GM21381 (cell line): ENCODE data around the gene NANOGP8.
"Not testable (repeated sequence)": the region's sequence is repeated elsewhere in the genome, so short reads cannot be mapped to it uniquely, and the experiment has no call there.

Source experiments
- ATAC-seq: cut with Tn5 transposase; IDR thresholded peaks from one replicate; pipeline ENCODE4 v1.9.1; 2021; ENCODE audit warnings: mild to moderate bottlenecking, moderate library complexity; ENCODE audit not compliant: unreplicated experiment

NANOGP8 gene

DNA sequence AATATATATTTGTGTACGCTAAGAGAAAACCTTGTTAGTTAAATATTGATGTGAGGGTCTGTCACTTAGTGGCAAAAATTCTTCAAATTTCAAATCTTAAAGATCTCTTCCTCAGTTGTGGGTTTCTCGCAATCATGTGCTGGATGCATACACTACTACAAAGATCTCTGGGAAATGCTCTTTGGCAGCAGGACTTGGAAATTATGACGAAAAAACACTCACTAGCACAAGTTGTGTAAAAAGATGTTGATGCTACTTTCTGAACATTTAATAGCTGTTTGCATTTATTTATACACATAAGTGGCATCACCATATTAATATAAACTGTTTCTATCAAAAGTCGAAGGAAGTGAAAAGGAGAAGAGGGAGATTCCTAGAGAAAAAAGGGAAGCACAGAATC is 10.8 kb upstream of the NANOGP8 start:
- no peak for ATAC-seq

DNA sequence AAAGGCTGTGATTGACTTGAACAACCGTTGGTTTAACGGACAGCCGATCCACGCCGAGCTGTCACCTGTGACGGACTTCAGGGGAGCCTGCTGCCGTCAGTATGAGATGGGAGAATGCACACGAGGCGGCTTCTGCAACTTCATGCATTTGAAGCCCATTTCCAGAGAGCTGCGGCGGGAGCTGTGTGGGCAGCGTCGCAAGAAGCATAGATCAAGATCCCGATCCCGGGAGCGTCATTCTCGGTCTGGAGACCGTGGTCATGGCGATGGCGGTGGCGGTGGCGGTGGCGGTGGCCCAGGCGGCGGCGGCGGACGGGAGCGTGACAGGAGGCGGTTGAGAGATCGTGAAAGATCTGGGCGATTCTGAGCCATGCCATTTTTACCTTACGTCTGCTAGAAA is 7.8 kb upstream of the NANOGP8 start:
- no peak for ATAC-seq

DNA sequence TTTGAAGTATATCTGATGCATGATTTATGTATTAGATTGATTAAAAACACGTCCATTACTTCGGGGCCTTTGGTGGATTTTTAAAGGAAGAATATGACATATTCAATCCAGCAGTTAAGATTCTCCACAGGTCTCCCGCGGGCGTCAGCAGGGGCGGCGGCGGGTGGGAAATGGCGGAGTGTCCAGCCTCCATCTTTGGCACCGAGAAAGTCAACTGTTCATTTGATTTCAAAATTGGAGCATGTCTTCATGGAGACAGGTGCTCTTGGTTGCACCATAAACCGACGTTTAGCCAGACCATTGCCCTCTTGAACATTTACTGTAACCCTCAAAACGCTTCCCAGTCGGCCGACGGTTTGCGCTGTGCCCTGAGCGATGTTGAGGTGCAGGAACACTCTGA is 7.2 kb upstream of the NANOGP8 start:
- no peak for ATAC-seq

DNA sequence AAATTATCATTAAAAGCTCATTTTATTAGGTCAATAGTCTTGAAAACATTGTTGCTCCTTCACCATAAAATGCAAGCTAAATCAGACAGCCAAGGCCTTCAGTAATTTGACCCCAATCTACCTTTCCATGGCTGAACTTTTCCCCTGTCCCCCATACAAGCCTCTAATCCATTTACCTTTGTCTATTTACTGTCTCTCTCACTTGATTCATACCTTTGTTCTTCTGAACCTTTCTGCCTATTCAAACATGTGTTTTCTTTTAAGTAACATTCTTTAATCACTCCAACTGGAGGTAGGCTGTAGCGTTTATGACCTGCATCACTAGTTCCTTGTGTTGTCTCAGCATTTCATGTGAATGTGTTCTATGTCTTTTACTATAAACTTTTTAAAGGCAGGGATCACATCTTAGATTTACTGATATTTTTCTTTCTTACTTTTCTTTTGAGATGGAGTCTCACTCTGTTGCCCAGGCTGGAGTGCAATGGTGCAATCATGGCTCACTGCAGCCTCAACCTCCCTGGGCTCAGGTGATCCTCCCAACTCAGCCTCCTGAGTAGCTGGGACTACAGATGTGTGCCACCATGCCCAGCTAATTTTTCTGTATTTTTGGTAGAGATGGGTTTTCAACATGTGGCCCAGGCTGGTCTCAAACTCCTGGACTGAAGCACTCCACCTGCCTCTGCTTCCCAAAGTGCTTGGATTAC is 5.2 kb upstream of the NANOGP8 start:
- ATAC-seq, result no peak

DNA sequence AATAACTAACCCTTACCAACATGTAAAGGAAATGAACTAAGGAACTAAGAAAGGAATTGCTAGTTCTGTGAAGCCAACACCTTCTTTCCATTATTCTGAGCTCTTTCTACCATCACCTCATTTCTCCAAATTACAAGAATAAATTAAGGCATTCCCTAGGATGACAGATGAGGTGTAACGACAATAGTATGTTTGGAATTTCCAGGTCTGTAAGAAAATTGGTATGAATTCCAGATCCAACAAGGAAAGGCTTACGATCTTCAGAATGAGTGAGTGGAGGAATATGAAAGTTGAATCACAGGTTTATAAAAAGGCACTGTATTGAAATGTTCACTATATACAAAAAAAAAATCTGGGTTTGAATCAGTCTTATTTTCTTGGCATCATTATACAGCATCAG is 4.5 kb upstream of the NANOGP8 start:
- ATAC-seq, result no peak

DNA sequence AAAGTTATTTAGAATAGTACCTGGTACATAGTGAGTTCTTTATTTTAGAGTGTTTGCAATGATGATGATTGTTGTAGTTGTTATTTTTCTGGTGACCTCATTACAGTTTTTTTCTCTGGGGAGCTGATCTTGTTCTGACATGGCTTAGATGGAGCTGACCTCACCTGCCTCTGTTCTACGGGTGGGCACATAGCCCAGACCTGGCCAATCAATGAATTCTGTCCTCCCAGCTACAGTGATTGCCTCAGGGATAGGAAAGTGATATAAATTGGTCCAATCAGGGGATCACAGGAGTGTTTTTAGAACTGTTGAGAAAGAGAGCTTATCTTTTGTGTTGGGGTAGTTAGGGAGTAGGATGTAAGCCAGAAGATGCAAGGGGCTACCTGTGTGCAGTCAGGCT is 3.2 kb upstream of the NANOGP8 start:
- no peak for ATAC-seq

DNA sequence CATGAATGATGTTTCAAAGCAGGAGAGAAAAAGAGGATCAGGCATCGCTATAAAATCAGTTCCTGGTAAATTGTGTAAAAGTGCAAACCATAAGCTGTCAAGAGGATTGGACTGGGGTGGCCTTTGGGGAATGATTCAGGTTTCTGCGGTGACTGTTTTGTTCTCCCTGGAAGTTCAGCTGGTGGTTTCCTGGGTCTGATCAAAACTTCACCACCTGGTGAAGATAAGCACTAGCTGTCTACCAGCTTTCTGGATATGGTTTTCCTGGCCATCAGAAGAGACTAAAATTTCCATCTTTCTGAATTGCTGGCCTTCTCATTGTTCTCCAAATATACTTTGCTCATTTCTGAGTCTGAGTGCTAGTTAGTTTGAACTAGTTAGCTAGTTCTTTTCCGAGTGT is 2.7 kb upstream of the NANOGP8 start:
- ATAC-seq, result no peak

DNA sequence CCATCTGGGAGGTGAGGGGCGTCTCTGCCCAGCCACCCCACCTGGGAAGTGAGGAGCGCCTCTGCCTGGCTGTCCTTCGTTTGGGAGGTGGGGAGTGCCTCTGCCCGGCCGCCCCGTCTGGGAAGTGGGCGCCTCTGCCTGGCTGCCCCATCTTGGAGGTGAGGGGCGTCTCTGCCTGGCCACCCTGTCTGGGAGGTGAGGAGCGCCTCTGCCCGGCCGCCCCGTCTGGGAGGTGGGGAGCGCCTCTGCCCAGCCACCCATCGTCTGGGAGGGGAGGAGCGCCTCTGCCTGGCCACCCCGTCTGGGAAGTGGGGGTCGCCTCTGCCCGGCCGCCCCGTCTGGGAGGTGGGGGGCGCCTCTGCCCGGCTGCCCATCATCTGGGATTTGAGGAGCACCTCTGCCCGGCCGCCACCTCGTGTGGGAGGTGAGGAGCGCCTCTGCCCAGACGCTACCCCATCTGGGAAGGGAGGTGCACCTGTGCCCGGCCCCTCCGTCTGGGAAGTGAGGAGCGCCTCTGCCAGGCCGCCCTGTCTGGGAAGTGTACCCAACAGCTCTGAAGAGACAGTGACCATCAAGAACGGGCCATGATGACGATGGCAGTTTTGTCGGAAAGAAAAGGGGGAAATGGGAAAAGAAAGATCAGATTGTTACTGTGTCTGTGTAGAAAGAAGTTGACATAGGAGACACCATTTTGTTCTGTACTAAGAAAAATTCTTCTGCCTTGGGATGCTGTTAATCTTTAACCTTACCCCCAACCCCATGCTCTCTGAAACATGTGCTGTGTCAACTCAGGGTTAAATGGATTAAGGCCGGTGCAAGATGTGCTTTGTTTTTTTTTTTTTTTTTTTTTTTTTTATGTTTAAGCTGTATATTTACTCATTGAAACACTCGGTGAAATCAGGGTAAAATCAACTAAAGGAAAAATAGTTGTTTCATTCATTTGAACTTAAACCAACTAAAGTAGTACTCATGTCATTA is 2.4 kb downstream of the NANOGP8 start:
- not testable (repeated sequence) for ATAC-seq

DNA sequence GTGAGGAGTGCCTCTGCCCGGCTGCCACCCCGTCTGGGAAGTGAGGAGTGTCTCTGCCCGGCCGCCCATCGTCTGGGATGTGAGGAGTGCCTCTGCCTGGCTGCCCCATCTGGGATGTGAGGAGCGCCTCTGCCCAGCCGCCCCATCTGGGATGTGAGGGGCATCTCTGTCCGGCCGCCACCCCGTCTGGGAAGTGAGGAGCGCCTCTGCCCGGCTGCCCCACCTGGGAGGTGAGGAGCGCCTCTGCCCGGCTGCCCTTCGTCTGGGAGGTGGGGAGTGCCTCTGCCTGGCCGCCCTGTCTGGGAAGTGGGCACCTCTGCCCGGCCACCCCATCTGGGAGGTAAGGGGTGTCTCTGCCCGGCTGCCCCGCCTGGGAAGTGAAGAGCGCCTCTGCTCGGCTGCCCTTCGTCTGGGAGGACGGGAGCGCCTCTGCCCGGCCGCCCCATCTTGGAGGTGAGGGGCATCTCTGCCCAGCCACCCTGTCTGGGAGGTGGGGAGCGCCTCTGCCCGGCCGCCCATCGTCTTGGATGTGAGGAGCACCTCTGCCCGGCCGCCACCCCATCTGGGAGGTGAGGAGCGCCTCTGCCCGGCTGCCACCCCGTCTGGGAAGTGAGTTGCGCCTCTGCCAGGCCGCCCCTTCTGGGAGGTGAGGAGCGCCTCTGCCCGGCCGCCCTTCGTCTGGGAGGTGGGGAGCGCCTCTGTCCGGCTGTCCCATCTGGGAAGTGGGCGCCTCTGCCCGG is 3.3 kb downstream of the NANOGP8 start:
- not testable (repeated sequence) for ATAC-seq

DNA sequence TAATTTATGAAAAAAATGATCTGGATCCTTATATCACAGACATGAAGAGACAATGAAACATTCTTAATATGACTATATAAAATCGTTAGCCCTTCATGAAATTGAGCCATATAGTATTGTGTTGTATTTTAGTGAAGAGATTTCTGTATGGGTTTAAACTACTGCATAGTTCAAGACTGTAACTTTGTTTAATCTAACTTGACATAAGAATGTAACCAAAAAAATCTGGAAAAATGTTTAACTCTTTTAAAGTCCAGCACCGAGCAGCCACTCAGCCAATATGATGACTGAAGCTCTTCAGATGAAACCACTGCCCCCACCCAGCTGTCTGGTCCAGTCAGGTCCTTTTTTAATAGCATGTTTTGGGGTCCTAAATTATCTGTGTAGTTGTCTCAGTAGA is 4.9 kb downstream of the NANOGP8 start:
- no peak for ATAC-seq

DNA sequence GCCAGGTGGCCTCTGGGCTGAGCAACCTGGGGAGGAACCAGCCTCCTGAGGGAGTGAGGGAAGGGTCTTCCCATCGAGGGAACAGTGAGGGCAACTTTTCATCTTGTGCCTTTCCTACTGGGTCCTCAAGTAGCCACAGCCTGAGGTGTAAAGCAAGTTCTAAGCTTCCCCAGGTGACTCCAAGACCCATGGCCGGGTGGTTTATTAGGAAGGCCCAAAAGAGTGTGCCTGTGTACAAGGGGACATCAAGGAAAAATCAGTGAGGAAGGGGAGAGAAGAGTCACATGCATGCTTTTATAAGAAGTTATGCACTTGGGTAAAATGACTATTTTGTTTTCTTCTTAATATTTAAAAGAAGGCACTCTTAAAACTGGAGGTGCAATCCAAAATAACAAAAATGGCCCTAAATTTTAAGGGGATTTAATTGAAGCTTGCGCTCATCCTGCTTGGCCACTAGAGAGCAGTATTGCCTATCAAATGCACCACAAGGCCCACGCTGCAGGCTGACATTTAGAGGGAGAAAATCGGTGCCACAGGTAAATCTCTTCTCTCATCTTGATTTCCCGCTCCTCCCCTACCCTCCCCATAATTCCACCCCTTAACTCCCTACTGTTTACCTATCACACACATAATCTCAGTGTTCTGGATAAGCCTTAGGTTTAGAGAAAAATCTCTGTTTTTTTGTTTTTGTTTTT is 6.7 kb downstream of the NANOGP8 start:
- ATAC-seq, result peak; percentile 52

DNA sequence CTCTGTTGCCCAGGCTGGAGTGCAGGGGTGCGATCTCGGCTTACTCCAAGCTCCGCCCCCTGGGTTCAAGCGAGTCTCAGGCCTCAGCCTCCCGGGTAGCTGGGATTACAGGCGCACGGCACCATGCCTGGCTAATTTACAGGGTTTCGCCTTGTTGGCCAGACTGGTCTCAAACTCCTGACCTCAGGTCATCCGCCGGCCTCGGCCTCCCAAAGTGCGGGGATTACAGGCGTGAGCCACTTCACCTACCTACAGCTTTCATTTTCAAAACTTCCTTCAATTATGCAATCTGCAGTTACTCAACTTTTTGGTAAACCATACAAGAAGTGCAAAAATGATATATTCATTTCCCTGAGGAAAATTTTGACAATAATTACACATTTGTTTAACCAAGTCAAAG is 14.0 kb downstream of the NANOGP8 start:
- ATAC-seq, result no peak

DNA sequence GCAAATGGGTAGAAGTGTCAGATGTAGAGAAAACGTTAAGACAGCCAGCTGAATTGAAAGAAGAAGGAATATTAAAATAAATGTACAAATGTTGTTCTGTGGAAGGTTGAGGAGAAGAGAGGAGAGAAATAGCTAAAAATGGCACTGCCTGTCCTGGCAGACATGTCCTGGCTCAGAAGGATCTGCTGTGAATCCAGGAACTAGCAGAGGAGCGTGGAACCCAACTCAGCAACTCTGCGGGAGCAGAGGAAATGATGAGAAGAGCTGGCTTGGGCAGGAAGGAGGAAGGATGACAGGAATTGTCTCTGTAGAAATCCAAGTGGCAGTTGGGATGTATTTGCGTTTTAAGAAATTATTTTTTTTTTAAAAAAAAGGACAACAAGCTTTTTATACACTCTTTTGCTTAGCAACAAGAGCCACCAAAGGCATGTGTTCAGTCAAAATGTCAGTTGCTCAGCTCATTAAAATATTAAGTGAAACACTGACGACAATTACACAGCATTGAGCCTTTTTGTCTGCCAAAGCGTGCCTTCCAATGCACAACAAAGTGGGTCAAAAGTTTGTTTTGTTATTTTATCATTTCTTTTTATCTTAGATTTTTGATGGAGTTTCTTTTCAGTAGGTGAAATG is 16.1 kb downstream of the NANOGP8 start:
- no peak for ATAC-seq

DNA sequence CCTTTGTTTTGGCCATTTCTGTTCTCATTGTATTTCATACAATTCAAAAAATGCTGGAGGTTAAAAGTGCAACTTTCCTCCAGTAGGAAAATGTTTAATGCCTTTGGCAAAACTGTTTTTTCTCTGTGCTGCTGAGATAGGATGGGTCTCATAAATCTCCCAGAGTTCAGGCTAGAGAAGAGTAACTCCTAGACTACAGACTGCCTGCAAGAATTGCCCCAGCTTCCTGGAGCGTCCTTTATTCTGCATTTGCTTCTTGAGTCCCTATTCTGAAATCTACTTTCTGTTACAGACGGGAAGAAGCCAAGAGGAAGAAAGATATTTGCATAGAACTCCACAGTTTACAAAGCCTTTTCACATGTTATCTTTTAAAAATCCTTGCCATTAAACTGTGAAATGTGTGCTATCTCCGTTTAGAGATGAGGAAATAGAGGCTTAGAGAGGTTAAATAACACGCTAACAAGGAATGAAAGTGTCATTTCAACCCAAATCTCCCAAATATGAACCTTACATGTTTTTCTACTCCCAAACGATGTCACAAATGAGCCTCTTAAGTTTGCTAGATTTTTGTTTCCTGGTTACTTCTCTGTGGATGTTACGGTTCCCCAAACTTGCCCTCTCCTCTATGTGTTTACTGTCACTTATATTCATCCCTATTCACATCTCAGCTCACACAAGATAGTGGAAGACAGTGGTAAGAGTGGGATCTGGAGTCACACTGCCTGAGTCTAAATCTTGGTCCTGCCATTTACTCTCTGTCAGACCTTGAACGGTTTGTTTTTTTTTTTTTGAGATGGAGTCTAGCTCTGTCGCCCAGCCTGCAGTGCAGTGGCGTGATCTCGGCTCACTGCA is 17.4 kb downstream of the NANOGP8 start:
- ATAC-seq, result no peak

DNA sequence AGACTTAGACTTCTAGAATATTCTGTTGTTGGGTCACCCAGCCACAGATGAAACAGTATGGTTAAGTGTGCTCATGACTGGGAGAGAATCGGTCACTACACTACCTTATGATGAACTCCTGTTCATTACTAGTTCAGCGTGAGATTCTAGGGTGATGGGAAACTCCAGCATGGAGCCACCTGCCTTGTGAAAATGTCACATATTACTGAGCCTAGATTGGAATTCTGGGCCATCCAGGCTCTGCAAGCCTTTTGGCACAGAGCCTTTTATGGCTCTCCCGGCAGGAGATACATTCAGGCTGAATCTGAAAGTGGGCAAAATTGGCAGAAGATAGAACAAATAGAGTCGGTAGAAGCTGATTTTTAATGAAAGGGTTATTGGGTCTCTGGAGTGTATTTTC is 19.0 kb downstream of the NANOGP8 start:
- no peak for ATAC-seq

DNA sequence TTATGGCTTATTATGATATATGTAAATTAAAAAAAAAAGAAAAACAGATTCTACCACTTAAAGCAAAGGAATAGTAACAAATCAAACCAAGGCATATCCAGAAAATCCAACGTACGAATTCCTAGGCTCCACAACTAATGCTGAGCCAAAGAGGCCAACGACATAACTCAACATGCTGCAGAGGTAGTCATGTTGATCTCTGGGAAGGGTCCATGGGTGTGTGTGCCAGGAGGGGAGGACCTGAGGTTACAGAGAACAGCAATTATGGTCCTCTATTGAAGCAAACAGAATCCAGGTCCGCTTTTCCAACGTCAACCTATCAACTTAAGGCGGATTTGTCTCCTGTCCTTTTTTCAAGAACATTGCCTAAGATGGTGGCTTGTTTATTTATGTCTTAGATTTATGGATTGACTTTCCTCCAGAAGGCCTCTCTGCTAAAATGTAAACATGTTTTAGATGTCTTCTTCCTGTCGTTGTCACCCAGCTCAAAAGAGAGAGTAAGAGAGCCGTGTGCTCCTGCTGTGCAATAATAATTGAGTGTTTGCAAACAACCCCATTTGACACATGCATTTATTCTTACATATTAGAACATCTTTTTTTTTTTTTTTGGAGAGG is 20.4 kb downstream of the NANOGP8 start:
- no peak for ATAC-seq

DNA sequence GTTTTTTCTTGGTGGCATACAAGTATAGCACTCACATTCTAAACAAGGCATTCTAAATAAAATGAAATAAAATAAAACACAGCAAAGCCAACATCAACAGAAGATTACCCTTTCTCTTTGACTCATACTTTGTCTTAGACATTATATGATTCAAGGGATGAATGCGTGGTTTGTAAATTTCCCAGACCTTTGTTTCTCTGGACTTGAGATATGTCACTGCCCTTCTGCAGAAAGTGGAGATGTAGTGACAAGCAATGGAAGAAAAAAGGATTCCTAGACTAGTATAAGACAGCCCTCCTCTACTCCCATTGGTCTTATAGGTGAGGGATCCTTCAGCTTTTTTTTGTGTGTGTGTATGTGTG is 22.4 kb downstream of the NANOGP8 start:
- no peak for ATAC-seq

DNA sequence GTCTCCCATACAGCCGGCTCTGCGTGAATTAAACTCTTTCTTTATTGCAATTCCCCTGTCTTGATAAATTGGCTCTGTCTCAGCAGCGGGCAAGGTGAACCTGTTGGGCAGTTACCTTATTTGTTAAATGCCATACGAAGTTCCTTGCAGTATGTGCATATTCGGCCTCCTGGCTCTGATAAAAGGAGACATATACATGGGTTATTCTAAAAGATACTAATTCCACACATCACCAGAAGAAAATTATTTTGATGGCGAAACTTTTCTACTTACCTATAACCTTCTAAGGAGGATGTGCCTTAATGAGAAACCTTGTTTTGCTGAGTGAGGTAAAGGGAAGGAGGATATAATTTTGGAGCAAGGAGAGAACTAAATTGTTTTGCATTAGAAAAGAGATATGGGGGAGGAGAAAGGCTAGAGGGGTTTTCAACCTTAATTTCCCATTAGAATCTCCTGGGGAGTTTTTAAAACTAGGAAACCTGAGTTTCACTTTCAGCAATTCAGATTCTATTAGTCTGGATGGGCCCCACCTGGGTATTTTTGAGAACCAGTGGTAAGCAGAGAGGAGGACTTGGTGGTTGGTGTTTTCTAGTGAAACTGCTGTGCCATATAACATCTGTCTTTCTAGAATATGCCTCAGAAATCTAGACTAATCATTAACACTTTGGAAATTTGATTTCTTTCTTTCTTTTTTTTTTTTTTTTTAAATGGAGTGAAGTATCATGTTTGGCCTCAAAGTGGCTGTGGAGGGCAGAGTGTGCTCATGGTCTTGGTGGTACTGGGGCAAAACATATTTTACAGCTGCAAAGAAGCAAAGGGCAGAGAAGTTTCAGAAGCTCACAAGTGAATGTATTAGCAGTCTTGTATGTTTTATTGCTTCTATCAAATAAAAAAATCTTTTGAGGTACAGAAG is 23.0 kb downstream of the NANOGP8 start:
- ATAC-seq, result peak; percentile 50
